OCI-LY1 (cell line): ENCODE measurements around the gene ATP9B.
A peak's percentile ranks its signal among the peaks of the same experiment; 100 is the strongest.

Experiments used
- CTCF ChIP-seq: fragments of 200-600 bp; sonication (generic), shearing (Covaris generic); IDR thresholded peaks from 2 replicates; pipeline ENCODE4 v1.5.1; 2017; ENCODE audit warnings: mild to moderate bottlenecking, antibody characterized with exemption, low read length, moderate library complexity, mixed read lengths
- EZH2 ChIP-seq: fragments of 200-600 bp; sonication (generic), shearing (Covaris generic); IDR thresholded peaks from 2 replicates; pipeline ENCODE4 v1.8.0; 2017; ENCODE audit warnings: borderline replicate concordance, mixed run types, mild to moderate bottlenecking, antibody characterized with exemption, low read length, moderate library complexity, mixed read lengths

GRCh38 chr18:79378536-79379250 is 309.5 kb downstream of the ATP9B start:
- TF ChIP-seq EZH2 (no peak), CTCF (peak; percentile 95)
